ENCODE results near the gene RASGRP1. TPM values are rescaled to one million over a fixed set of nuclear protein-coding genes. Genes with fewer than 3 reads are reported as not detected.

RASGRP1 gene
- total and polyA plus RNA-seq, 2 donors (not counting 1 experiment from before 2014, with no cell fraction given) = 1.6 TPM; not detected in 1

- H3K9me3 ChIP-seq (ENCODE audit: control insufficient read depth, insufficient read depth, low read depth, low read length) = no peaks in the 10 kb centered on the region
- TF ChIP-seq EZH2 (IDR thresholded peaks at IDR 0.05; ENCODE audit: low read length, missing control alignments) (no peak), CTCF (conservative IDR thresholded peaks at IDR 0.05 in 1 of 2, IDR thresholded peaks at IDR 0.05 in 1 of 2; ENCODE audit: low read depth in 1 of 2, low read length in 2 of 2) (no peak)
- H4K20me1 ChIP-seq (ENCODE audit: control insufficient read depth, extremely low read depth, insufficient read depth, low read length) = no peaks in the 10 kb centered on the region
- H3K9ac ChIP-seq (ENCODE audit: insufficient read depth, low read length) = no peak overlapping the region
- H2AFZ ChIP-seq (ENCODE audit: low read length) = no peak overlapping the region
- H3K4me1 ChIP-seq (ENCODE audit: control insufficient read depth, extremely low read depth, insufficient read depth, low read length) = peaks cover 2% of the 10 kb centered on the region
- no peak overlapping the region for H3K27ac ChIP-seq (ENCODE audit: insufficient read depth, low read length)
- no peak overlapping the region for H3K4me3 ChIP-seq (replicated peaks in 1 of 4; ENCODE audit: control extremely low read depth in 1 of 4, insufficient read depth in 1 of 4, low read depth in 3 of 4, low read length in 4 of 4)
- no peak for DNase-seq (ENCODE audit: low read depth in 2 of 2)
- no peaks in the 10 kb centered on the region for H3K36me3 ChIP-seq (ENCODE audit: control insufficient read depth, insufficient read depth, low read length)
- H3K79me2 ChIP-seq (ENCODE audit: control insufficient read depth, insufficient read depth, low read length) = no peaks in the 10 kb centered on the region
- no peak overlapping the region for H3K4me2 ChIP-seq (ENCODE audit: extremely low read depth, insufficient read depth, low read length)
- H3K27me3 ChIP-seq (ENCODE audit: control insufficient read depth, insufficient read depth, low read length) = no peaks in the 10 kb centered on the region
Measured at GRCh38 chr15:38533416-38533915, 31.1 kb downstream of the RASGRP1 start.

DNA sequence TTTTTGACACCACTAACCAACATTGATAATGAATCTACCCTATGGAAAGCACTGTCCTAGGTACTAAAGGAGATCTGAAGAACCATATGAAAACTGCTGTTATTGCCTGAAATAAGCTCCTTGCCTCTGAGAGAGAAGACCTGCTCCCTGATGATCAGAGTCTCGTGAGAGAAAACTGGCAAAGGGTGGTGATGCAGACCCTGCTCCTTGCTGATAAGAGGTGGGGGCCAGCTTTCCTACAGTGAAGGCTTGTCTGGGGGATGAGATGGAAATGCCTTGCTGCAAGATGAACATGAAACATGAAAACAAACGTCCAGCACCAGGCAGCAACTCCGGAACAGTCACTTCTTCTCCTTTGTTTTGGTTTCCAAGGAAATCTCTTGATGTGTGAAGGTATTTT lies 31.9 kb downstream of the RASGRP1 start:
- TF ChIP-seq EZH2 (IDR thresholded peaks at IDR 0.05; ENCODE audit: low read length, missing control alignments) (no peak), CTCF (conservative IDR thresholded peaks at IDR 0.05 in 1 of 2, IDR thresholded peaks at IDR 0.05 in 1 of 2; ENCODE audit: low read depth in 1 of 2, low read length in 2 of 2) (no peak)
- no peaks in the 10 kb centered on the region for H3K9me3 ChIP-seq (ENCODE audit: control insufficient read depth, insufficient read depth, low read depth, low read length)
- H3K9ac ChIP-seq (ENCODE audit: insufficient read depth, low read length) = no peak overlapping the region
- H3K4me1 ChIP-seq (ENCODE audit: control insufficient read depth, extremely low read depth, insufficient read depth, low read length) = peaks cover 2% of the 10 kb centered on the region
- no peak for DNase-seq (ENCODE audit: low read depth in 2 of 2)
- H3K4me2 ChIP-seq (ENCODE audit: extremely low read depth, insufficient read depth, low read length) = no peak overlapping the region
- no peak overlapping the region for H3K27ac ChIP-seq (ENCODE audit: insufficient read depth, low read length)
- H3K79me2 ChIP-seq (ENCODE audit: control insufficient read depth, insufficient read depth, low read length) = no peaks in the 10 kb centered on the region
- no peak overlapping the region for H2AFZ ChIP-seq (ENCODE audit: low read length)
- H3K36me3 ChIP-seq (ENCODE audit: control insufficient read depth, insufficient read depth, low read length) = no peaks in the 10 kb centered on the region
- H3K27me3 ChIP-seq (ENCODE audit: control insufficient read depth, insufficient read depth, low read length) = no peaks in the 10 kb centered on the region
- no peak overlapping the region for H3K4me3 ChIP-seq (replicated peaks in 1 of 4; ENCODE audit: control extremely low read depth in 1 of 4, insufficient read depth in 1 of 4, low read depth in 3 of 4, low read length in 4 of 4)
- no peaks in the 10 kb centered on the region for H4K20me1 ChIP-seq (ENCODE audit: control insufficient read depth, extremely low read depth, insufficient read depth, low read length)

GRCh38 chr15:38531509-38531908 lies 33.1 kb downstream of the RASGRP1 start:
- peak; percentile 10 to 78 for DNase-seq (ENCODE audit: low read depth in 2 of 2)
- Histone ChIP-seq H3K9ac (ENCODE audit: insufficient read depth, low read length) (no peak overlapping the region), H3K9me3 (ENCODE audit: control insufficient read depth, insufficient read depth, low read depth, low read length) (no peaks in the 10 kb centered on the region), H3K79me2 (ENCODE audit: control insufficient read depth, insufficient read depth, low read length) (no peaks in the 10 kb centered on the region), H3K4me2 (ENCODE audit: extremely low read depth, insufficient read depth, low read length) (no peak overlapping the region), H3K27me3 (ENCODE audit: control insufficient read depth, insufficient read depth, low read length) (no peaks in the 10 kb centered on the region), H3K4me3 (replicated peaks in 1 of 4; ENCODE audit: control extremely low read depth in 1 of 4, insufficient read depth in 1 of 4, low read depth in 3 of 4, low read length in 4 of 4) (no peak overlapping the region), H4K20me1 (ENCODE audit: control insufficient read depth, extremely low read depth, insufficient read depth, low read length) (no peaks in the 10 kb centered on the region), H2AFZ (ENCODE audit: low read length) (no peak overlapping the region), H3K27ac (ENCODE audit: insufficient read depth, low read length) (no peak overlapping the region), H3K4me1 (ENCODE audit: control insufficient read depth, extremely low read depth, insufficient read depth, low read length) (peaks cover 2% of the 10 kb centered on the region), H3K36me3 (ENCODE audit: control insufficient read depth, insufficient read depth, low read length) (no peaks in the 10 kb centered on the region)
- TF ChIP-seq EZH2 (IDR thresholded peaks at IDR 0.05; ENCODE audit: low read length, missing control alignments) (no peak), CTCF (conservative IDR thresholded peaks at IDR 0.05 in 1 of 2, IDR thresholded peaks at IDR 0.05 in 1 of 2; ENCODE audit: low read depth in 1 of 2, low read length in 2 of 2) (no peak)

Measured in fibroblast of lung (primary cell).